ENCODE data around the gene DCAF8L2. TPM values are rescaled to one million over a fixed set of nuclear protein-coding genes. Genes with fewer than 3 reads are reported as not detected.
A peak's percentile ranks its signal among the peaks of the same experiment; 100 is the strongest.
"Not testable (repeated sequence)": the region's sequence is repeated elsewhere in the genome, so short reads cannot be mapped to it uniquely, and the experiment has no call there.

DCAF8L2 gene
- total RNA-seq, 1 donor from 2014 or later, result 0.29 TPM

DNA sequence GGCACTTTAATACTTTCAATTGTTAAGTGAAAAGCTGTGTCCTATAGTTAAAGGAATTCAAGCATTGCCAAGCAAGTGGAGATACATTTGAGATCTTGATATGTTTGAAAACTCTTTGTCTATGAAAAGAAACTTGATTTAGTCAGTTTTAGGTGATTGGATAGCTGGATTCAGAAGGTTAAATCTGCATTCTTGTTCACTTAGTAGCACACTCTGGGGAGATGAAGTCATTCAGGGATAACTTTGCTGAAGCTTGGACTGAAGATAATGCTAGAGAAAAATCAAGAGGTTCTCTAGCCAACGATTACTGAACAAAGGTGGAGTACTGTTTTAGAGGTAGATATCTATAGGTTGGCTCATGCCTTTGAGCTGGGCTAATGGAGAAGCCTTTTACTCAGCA is 90.6 kb downstream of the DCAF8L2 start:
- Mint-ChIP-seq H3K4me1 (ENCODE audit: low read depth) (peaks cover 2% of the 10 kb centered on the region), H3K27ac (no peak overlapping the region), H3K36me3 (ENCODE audit: insufficient read depth) (no peaks in the 10 kb centered on the region), H3K4me3 (ENCODE audit: low read depth) (no peak overlapping the region), H3K27me3 (no peaks in the 10 kb centered on the region), H3K9me3 (ENCODE audit: low read depth) (peaks cover 37% of the 10 kb centered on the region)
- TF ChIP-seq, protein P1, sequence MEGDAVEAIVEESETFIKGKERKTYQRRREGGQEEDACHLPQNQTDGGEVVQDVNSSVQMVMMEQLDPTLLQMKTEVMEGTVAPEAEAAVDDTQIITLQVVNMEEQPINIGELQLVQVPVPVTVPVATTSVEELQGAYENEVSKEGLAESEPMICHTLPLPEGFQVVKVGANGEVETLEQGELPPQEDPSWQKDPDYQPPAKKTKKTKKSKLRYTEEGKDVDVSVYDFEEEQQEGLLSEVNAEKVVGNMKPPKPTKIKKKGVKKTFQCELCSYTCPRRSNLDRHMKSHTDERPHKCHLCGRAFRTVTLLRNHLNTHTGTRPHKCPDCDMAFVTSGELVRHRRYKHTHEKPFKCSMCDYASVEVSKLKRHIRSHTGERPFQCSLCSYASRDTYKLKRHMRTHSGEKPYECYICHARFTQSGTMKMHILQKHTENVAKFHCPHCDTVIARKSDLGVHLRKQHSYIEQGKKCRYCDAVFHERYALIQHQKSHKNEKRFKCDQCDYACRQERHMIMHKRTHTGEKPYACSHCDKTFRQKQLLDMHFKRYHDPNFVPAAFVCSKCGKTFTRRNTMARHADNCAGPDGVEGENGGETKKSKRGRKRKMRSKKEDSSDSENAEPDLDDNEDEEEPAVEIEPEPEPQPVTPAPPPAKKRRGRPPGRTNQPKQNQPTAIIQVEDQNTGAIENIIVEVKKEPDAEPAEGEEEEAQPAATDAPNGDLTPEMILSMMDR (IDR thresholded peaks at IDR 0.05; ENCODE audit: unreplicated experiment), result no peak
- DNase-seq (ENCODE audit: low spot score, unreplicated experiment), result no peak

DNA sequence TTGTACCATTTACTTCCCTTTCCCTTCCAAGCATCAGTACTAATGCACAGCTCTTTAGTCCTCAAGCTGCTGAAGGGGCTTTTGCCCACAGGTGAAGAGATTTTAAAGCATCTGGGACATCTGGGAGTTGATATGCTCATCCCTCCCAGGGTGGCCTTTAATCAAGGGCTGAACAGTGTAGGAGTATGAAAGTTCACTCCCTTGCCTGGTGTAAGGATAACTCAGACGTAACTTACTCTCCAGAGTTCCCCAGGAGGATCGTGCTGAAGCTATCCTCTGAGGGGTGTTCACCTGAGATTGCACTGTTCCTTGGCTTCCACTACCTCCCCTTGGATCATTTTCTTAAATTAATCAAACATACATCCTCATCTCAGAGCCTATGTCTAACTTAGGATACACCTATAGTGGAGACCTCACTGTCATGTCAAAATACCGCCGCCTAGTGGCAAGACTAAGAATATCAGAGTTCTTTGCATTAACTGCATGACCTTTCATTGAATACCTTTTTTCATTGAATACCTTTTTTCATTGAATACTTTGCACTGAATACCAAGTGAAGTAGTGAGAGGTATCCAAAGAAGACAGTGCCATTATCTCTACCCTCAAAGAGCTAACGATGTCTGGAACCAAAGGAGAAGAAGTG is 93.5 kb downstream of the DCAF8L2 start:
- H3K27ac Mint-ChIP-seq, H3K27me3 Mint-ChIP-seq: not testable (repeated sequence)
- TF ChIP-seq, protein P1 (IDR thresholded peaks at IDR 0.05; ENCODE audit: unreplicated experiment), result peak; percentile 52

DNA sequence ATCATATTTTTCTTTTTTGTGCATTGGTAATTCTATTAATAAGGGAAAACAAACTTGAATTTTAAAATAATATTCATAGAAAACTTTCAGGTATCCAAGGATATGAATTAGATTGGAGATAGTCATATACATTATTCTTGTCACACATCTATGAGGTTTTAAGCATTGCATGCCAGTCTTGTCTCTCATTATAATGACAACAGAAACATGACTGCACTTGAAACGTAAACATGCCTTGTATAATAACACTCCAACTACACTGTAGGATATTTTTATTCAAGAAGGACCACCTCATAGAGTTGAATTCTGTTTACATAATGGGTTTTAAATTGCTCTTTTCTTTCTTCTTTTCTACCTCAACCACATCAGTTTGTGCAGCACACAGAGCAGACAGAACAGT is 104.5 kb downstream of the DCAF8L2 start:
- Mint-ChIP-seq H3K4me1 (ENCODE audit: low read depth) (no peaks in the 10 kb centered on the region), H3K27me3 (no peaks in the 10 kb centered on the region), H3K36me3 (ENCODE audit: insufficient read depth) (no peaks in the 10 kb centered on the region), H3K27ac (no peak overlapping the region), H3K4me3 (ENCODE audit: low read depth) (no peak overlapping the region), H3K9me3 (ENCODE audit: low read depth) (peaks cover 5% of the 10 kb centered on the region)
- TF ChIP-seq, protein P1 (IDR thresholded peaks at IDR 0.05; ENCODE audit: unreplicated experiment), result no peak
- no peak for DNase-seq (ENCODE audit: low spot score, unreplicated experiment)

More for the DNA sequence above, 93.5 kb downstream of the DCAF8L2 start:
- not testable (repeated sequence) for DNase-seq (ENCODE audit: low spot score, unreplicated experiment); H3K4me1 Mint-ChIP-seq (ENCODE audit: low read depth); H3K36me3 Mint-ChIP-seq (ENCODE audit: insufficient read depth); H3K4me3 Mint-ChIP-seq (ENCODE audit: low read depth)
- peaks cover 28% of the 10 kb centered on the region for H3K9me3 Mint-ChIP-seq (ENCODE audit: low read depth)

DNA sequence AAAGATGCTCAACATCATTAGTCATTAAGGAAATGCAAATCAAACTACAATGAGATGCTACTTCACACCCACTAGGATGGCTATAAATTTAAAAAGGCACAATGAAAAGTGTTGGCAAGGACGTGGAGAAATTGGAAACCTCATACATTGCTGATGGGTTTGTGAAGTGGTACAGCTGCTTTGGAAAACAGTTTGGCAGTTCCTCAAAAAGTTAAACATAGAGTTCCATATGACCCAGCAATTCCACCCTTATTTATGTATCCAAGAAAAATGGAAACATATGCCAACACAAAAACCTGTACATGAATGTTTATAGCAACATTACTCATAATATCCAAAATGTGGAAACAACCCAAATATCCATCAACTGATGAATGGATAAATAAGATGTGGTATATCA is 116.4 kb downstream of the DCAF8L2 start:
- TF ChIP-seq, protein P1 (IDR thresholded peaks at IDR 0.05; ENCODE audit: unreplicated experiment), result no peak
- Mint-ChIP-seq H3K27me3 (no peaks in the 10 kb centered on the region), H3K27ac (no peak overlapping the region), H3K4me3 (ENCODE audit: low read depth) (no peak overlapping the region), H3K36me3 (ENCODE audit: insufficient read depth) (no peaks in the 10 kb centered on the region), H3K4me1 (ENCODE audit: low read depth) (no peaks in the 10 kb centered on the region), H3K9me3 (ENCODE audit: low read depth) (peaks cover 39% of the 10 kb centered on the region)
- DNase-seq (ENCODE audit: low spot score, unreplicated experiment), result no peak

DNA sequence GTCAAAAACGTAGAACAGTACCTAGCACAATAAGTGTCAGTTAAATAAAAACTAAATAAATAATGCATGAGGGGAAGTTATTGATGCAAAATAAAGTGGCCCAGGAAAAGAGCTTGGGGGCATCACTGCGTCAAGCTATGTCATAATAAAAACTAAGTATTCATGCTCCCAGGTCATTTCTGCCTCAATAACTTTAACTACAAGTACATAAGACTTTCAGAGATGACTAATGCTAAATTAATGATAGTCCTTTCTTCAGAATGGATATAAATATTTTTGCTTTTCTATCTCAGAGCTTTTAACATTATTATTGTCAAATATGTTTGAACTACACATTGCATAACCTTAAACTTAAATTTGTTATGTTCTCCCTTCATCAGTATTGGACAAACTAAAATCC is 125.5 kb downstream of the DCAF8L2 start:
- TF ChIP-seq, protein P1 (IDR thresholded peaks at IDR 0.05; ENCODE audit: unreplicated experiment), result no peak
- H3K4me3 Mint-ChIP-seq (ENCODE audit: low read depth), result no peak overlapping the region
- DNase-seq (ENCODE audit: low spot score, unreplicated experiment), result no peak
- H3K36me3 Mint-ChIP-seq (ENCODE audit: insufficient read depth), result no peaks in the 10 kb centered on the region
- H3K27me3 Mint-ChIP-seq, result no peaks in the 10 kb centered on the region
- H3K27ac Mint-ChIP-seq, result no peak overlapping the region
- peaks cover 13% of the 10 kb centered on the region for H3K9me3 Mint-ChIP-seq (ENCODE audit: low read depth)
- no peaks in the 10 kb centered on the region for H3K4me1 Mint-ChIP-seq (ENCODE audit: low read depth)

Data from progenitor cell of endocrine pancreas (in vitro differentiated cells).